IMR-90 (cell line): ENCODE data around the gene NCSTN. TPM values are rescaled to one million over a fixed set of nuclear protein-coding genes. Genes with fewer than 3 reads are reported as not detected.

Experiments
- ATAC-seq: fragments of 200-7000 bp; cut with Tn5 transposase; 2 replicates; pipeline ENCODE4 v1.9.1; 2020; ENCODE audit warnings: low read depth, mild to moderate bottlenecking, moderate library complexity
- BruUV-seq: library from RNA; stranded (reverse); fragments of 400-500 nt; replicated peaks from 2 replicates; lab custom pipeline; 2021; lab: Mats Ljungman, UMichigan
- CTCF ChIA-PET: fragments of 300-600 bp; formaldehyde crosslinking; extraction: SDS; loops from one replicate; lab custom pipeline; 2021; ENCODE audit warnings: antibody characterized with exemption; lab: Yijun Ruan, JAX
- POLR2A ChIA-PET: fragments of 300-600 bp; sonication (Branson Sonifier 250); formaldehyde crosslinking; loops from one replicate; lab custom pipeline; 2022; ENCODE audit warnings: antibody characterized with exemption; ENCODE audit not compliant: unreplicated experiment; lab: Charles Lee
- DNase-seq: peaks from one replicate; pipeline ENCODE4 v3.0.0; 2013
- H2AFZ ChIP-seq: replicated peaks from 2 replicates; pipeline ENCODE3; 2013; ENCODE audit warnings: low read length, mild to moderate bottlenecking; ENCODE audit not compliant: poor library complexity
- H2AK5ac ChIP-seq: 2 replicates; pipeline ENCODE4 v1.6.1; 2013; ENCODE audit warnings: low read depth, low read length, inconsistent platforms
- H2AK9ac ChIP-seq: replicated peaks from 2 replicates; pipeline ENCODE3; 2013; ENCODE audit warnings: mild to moderate bottlenecking, low read depth, low read length, moderate library complexity; ENCODE audit not compliant: poor library complexity
- H2BK120ac ChIP-seq: 2 replicates; pipeline ENCODE4 v1.6.1; 2013; ENCODE audit warnings: low read depth, low read length, inconsistent platforms
- H2BK15ac ChIP-seq: 3 replicates; pipeline ENCODE4 v1.6.1; 2013; ENCODE audit warnings: low read depth, low read length, inconsistent platforms
- H2BK20ac ChIP-seq: 2 replicates; pipeline ENCODE4 v1.6.1; 2013; ENCODE audit warnings: low read depth, mild to moderate bottlenecking, inconsistent platforms, low read length, moderate library complexity
- H2BK5ac ChIP-seq: 2 replicates; pipeline ENCODE4 v1.6.1; 2013; ENCODE audit warnings: mild to moderate bottlenecking, low read depth, low read length, inconsistent platforms; ENCODE audit not compliant: poor library complexity, severe bottlenecking
- H3K14ac ChIP-seq: replicated peaks from 2 replicates; pipeline ENCODE4 v1.6.1; 2013; ENCODE audit warnings: low read depth, low read length, inconsistent platforms
- H3K18ac ChIP-seq: 2 replicates; pipeline ENCODE4 v1.6.1; 2013; ENCODE audit warnings: low read depth, low read length, control low read depth
- H3K23ac ChIP-seq: 2 replicates; pipeline ENCODE4 v1.6.1; 2013; ENCODE audit warnings: low read depth, low read length, inconsistent platforms
- H3K27ac ChIP-seq: 2 replicates; pipeline ENCODE4 v1.5.1; 2013; ENCODE audit warnings: mild to moderate bottlenecking, control low read depth, low read length; ENCODE audit not compliant: insufficient read depth
- H3K27me3 ChIP-seq: 2 replicates; pipeline ENCODE4 v1.6.1; 2013; ENCODE audit warnings: low read length; ENCODE audit not compliant: control insufficient read depth, insufficient read depth
- H3K36me3 ChIP-seq: 2 replicates; pipeline ENCODE4 v1.6.1; 2013; ENCODE audit warnings: low read length, mixed read lengths; ENCODE audit not compliant: control insufficient read depth, insufficient read depth
- H3K4ac ChIP-seq: 2 replicates; pipeline ENCODE4 v1.6.1; 2013; ENCODE audit warnings: low read depth, low read length, inconsistent platforms
- H3K4me1 ChIP-seq: 2 replicates; pipeline ENCODE4 v1.6.1; 2013; ENCODE audit warnings: low read length, mixed read lengths; ENCODE audit not compliant: control insufficient read depth, insufficient read depth
- H3K4me2 ChIP-seq: 2 replicates; pipeline ENCODE4 v1.6.1; 2013; ENCODE audit warnings: low read depth, mild to moderate bottlenecking, control low read depth, low read length, moderate library complexity
- H3K4me3 ChIP-seq: 2 replicates; pipeline ENCODE4 v1.5.1; 2013; ENCODE audit warnings: low read depth, mild to moderate bottlenecking, control low read depth, low read length, moderate library complexity; ENCODE audit not compliant: insufficient read depth
- H3K56ac ChIP-seq: 2 replicates; pipeline ENCODE4 v1.6.1; 2013; ENCODE audit warnings: low read length, inconsistent platforms; ENCODE audit not compliant: insufficient read depth; ENCODE audit errors: extremely low read depth
- H3K79me1 ChIP-seq, 2 experiments: 2 replicates each; pipeline ENCODE4 v1.6.1; 2013; ENCODE audit warnings: low read length in 2 of 2, inconsistent platforms in 1 of 2, low read depth in 1 of 2
- H3K9ac ChIP-seq: 2 replicates; pipeline ENCODE4 v1.6.1; 2013; ENCODE audit warnings: low read depth, low read length, control low read depth
- H3K9me1 ChIP-seq: 2 replicates; pipeline ENCODE4 v1.6.1; 2013; ENCODE audit warnings: low read length, inconsistent platforms; ENCODE audit not compliant: insufficient read depth
- H3K9me3 ChIP-seq: 2 replicates; pipeline ENCODE4 v1.6.1; 2013; ENCODE audit warnings: low read length; ENCODE audit not compliant: control insufficient read depth, insufficient read depth
- H4K20me1 ChIP-seq: 2 replicates; pipeline ENCODE4 v1.6.1; 2013; ENCODE audit warnings: low read length, inconsistent platforms; ENCODE audit not compliant: insufficient read depth
- H4K5ac ChIP-seq: 2 replicates; pipeline ENCODE4 v1.6.1; 2013; ENCODE audit warnings: mild to moderate bottlenecking, low read depth, low read length, control low read depth
- H4K8ac ChIP-seq, 2 experiments: 2 replicates each; pipeline ENCODE4 v1.6.1; 2013; ENCODE audit warnings: low read depth in 2 of 2, low read length in 2 of 2, control low read depth in 1 of 2, inconsistent platforms in 1 of 2
- H4K91ac ChIP-seq: 2 replicates; pipeline ENCODE4 v1.6.1; 2013; ENCODE audit warnings: low read depth, low read length, inconsistent platforms; ENCODE audit not compliant: insufficient read depth
- BHLHE40 ChIP-seq: fragments of 150-350 bp; IDR thresholded peaks from 2 replicates; pipeline ENCODE4 v1.6.1; 2016; ENCODE audit warnings: mild to moderate bottlenecking, low read depth, low read length
- CEBPB ChIP-seq: IDR thresholded peaks from 2 replicates; pipeline ENCODE4 v1.6.1; 2012; ENCODE audit warnings: low read depth, low read length, improper control_type of control experiment
- CHD1 ChIP-seq: IDR thresholded peaks from 2 replicates; pipeline ENCODE4 v1.6.1; 2012; ENCODE audit warnings: low read depth, low read length, improper control_type of control experiment
- FOS ChIP-seq: fragments of 150-350 bp; IDR thresholded peaks from 2 replicates; pipeline ENCODE4 v1.6.1; 2016; ENCODE audit warnings: low read depth, low read length
- MAFK ChIP-seq: IDR thresholded peaks from 2 replicates; pipeline ENCODE4 v1.6.1; 2012; ENCODE audit warnings: low read depth, low read length, improper control_type of control experiment
- MAZ ChIP-seq: IDR thresholded peaks from 2 replicates; pipeline ENCODE4 v1.6.1; 2012; ENCODE audit warnings: low read depth, mild to moderate bottlenecking, low read length, improper control_type of control experiment, moderate library complexity, borderline replicate concordance
- MXI1 ChIP-seq: IDR thresholded peaks from 2 replicates; pipeline ENCODE4 v1.6.1; 2012; ENCODE audit warnings: low read depth, mild to moderate bottlenecking, low read length, moderate library complexity, borderline replicate concordance
- NFE2L2 ChIP-seq: fragments of 150-350 bp; IDR thresholded peaks from 2 replicates; pipeline ENCODE4 v1.6.1; 2016; ENCODE audit warnings: low read depth, mild to moderate bottlenecking, low read length
- POLR2A ChIP-seq: IDR thresholded peaks from 2 replicates; pipeline ENCODE4 v1.6.1; 2012; ENCODE audit warnings: mild to moderate bottlenecking, low read depth, low read length
- RFX5 ChIP-seq: IDR thresholded peaks from 2 replicates; pipeline ENCODE4 v1.8.0; 2012; ENCODE audit warnings: low read depth, mild to moderate bottlenecking, low read length, moderate library complexity
- SMC3 ChIP-seq: fragments of 150-350 bp; IDR thresholded peaks from 2 replicates; pipeline ENCODE4 v1.6.1; 2016; ENCODE audit warnings: low read depth, mild to moderate bottlenecking, antibody characterized with exemption, low read length, moderate library complexity
- WGBS, 2 experiments: methylation state at CpG; one replicate each; pipeline versions ENCODE4 v1.1.5 to v1.1.7; 2013; ENCODE audit warnings: missing lambda C conversion rate in 2 of 2; ENCODE audit not compliant: insufficient read length in 1 of 2; ENCODE audit errors: extremely low coverage in 2 of 2; 5-methylcytosine and 5-hydroxymethylcytosine counted together
- dilution Hi-C: fragments of 300-500 bp; cut with HindIII; formaldehyde crosslinking; loops from one replicate; pipeline ENCODE4 v1.14.3; 2018; ENCODE audit warnings: low sequenced_read_pairs; ENCODE audit not compliant: unreplicated experiment
- in situ Hi-C: fragments of 300-500 bp; cut with MboI; formaldehyde crosslinking; loops from 3 replicates; pipeline ENCODE4 v1.14.3; 2019; ENCODE audit warnings: low sequenced_read_pairs, inconsistent platforms, mixed read lengths
- intact Hi-C: fragments of 100-400 bp; cut with micrococcal nuclease; formaldehyde crosslinking; loops from 2 replicates; pipeline ENCODE4 v1.10.0; 2022
- polyA plus RNA-seq, 3 experiments: library from polyadenylated mRNA; depleted of rRNA; stranded (reverse); fragments of >200 nt; gene quantifications; 2 replicates each; pipeline ENCODE4 v1.2.3, GENCODE V29; 2012; ENCODE audit warnings: low replicate concordance in 1 of 3
- total RNA-seq: library from RNA; depleted of rRNA; stranded (reverse); fragments of >200 nt; gene quantifications from 2 replicates; pipeline ENCODE4 v1.2.3, GENCODE V29; 2012
- TF ChIP-seq, protein P1 (sequence below): fragments of 150-350 bp; IDR thresholded peaks from 2 replicates; pipeline ENCODE4 v1.6.1; 2017; ENCODE audit warnings: mild to moderate bottlenecking, antibody characterized with exemption, low read length, low read depth
- TF ChIP-seq, protein P2 (sequence below): conservative IDR thresholded peaks from 2 replicates; pipeline ENCODE4 v1.5.1; 2012; ENCODE audit warnings: mild to moderate bottlenecking, low read depth, low read length, improper control_type of control experiment
- TF ChIP-seq, protein P3 (sequence below): fragments of 150-350 bp; IDR thresholded peaks from 2 replicates; pipeline ENCODE4 v1.6.1; 2016; ENCODE audit warnings: low read depth, mild to moderate bottlenecking, low read length, moderate library complexity, borderline replicate concordance

The NCSTN gene
- total and polyA plus RNA-seq, 2 of the 4 experiments (the other 2 are of a cell fraction) = 60.2 to 182 TPM

DNA sequence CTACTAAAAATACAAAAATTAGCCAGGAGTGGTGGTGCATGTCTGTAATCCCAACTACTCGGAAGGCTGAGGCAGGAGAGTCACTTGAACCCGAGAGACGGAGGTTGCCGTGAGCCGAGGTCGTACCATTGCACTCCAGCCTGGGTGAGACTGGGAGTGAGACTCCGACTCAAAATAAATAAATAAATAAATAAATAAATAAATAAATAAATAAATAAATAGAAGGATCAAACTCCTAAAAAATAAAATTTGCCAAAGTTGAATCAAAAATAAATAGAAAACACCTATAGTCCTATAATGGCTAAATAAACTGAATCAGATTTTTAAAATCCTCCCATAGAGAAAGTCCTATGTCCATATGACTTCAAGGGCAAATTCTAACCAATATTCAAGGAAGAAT lies 43.0 kb upstream of the NCSTN start:
- no peak for TF ChIP-seq RFX5
- no peak for TF ChIP-seq BHLHE40
- no peak for TF ChIP-seq FOS
- TF ChIP-seq, protein P1, sequence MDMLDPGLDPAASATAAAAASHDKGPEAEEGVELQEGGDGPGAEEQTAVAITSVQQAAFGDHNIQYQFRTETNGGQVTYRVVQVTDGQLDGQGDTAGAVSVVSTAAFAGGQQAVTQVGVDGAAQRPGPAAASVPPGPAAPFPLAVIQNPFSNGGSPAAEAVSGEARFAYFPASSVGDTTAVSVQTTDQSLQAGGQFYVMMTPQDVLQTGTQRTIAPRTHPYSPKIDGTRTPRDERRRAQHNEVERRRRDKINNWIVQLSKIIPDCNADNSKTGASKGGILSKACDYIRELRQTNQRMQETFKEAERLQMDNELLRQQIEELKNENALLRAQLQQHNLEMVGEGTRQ = no peak
- TF ChIP-seq MAFK = no peak
- TF ChIP-seq, protein P2, sequence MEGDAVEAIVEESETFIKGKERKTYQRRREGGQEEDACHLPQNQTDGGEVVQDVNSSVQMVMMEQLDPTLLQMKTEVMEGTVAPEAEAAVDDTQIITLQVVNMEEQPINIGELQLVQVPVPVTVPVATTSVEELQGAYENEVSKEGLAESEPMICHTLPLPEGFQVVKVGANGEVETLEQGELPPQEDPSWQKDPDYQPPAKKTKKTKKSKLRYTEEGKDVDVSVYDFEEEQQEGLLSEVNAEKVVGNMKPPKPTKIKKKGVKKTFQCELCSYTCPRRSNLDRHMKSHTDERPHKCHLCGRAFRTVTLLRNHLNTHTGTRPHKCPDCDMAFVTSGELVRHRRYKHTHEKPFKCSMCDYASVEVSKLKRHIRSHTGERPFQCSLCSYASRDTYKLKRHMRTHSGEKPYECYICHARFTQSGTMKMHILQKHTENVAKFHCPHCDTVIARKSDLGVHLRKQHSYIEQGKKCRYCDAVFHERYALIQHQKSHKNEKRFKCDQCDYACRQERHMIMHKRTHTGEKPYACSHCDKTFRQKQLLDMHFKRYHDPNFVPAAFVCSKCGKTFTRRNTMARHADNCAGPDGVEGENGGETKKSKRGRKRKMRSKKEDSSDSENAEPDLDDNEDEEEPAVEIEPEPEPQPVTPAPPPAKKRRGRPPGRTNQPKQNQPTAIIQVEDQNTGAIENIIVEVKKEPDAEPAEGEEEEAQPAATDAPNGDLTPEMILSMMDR = no peak
- no peak for TF ChIP-seq MAZ
- TF ChIP-seq POLR2A = no peak
- TF ChIP-seq NFE2L2 = no peak
- TF ChIP-seq, protein P3, sequence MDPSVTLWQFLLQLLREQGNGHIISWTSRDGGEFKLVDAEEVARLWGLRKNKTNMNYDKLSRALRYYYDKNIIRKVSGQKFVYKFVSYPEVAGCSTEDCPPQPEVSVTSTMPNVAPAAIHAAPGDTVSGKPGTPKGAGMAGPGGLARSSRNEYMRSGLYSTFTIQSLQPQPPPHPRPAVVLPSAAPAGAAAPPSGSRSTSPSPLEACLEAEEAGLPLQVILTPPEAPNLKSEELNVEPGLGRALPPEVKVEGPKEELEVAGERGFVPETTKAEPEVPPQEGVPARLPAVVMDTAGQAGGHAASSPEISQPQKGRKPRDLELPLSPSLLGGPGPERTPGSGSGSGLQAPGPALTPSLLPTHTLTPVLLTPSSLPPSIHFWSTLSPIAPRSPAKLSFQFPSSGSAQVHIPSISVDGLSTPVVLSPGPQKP = no peak
- no peak for TF ChIP-seq SMC3
- no peak for TF ChIP-seq MXI1
- TF ChIP-seq CEBPB = no peak
- TF ChIP-seq CHD1 = no peak
- Histone ChIP-seq H3K18ac (no peak overlapping the region), H3K27me3 (no peaks in the 10 kb centered on the region), H3K9ac (no peak overlapping the region), H3K14ac (no peak overlapping the region), H4K91ac (no peak overlapping the region), H3K36me3 (peaks cover 65% of the 10 kb centered on the region), H2AK5ac (no peak overlapping the region), H3K23ac (no peak overlapping the region), H3K79me1 (peaks cover 22 to 25% of the 10 kb centered on the region in 2 experiments), H2BK15ac (no peak overlapping the region), H3K4me1 (no peaks in the 10 kb centered on the region), H4K5ac (no peak overlapping the region), H3K4me3 (no peak overlapping the region), H3K9me1 (no peaks in the 10 kb centered on the region; the same call in 1 of the 2 replicates), H4K20me1 (peaks cover 4% of the 10 kb centered on the region; the same call in 1 of the 2 replicates), H3K27ac (no peak overlapping the region), H2AK9ac (no peak overlapping the region), H4K8ac (no peak overlapping the region), H2BK5ac (no peak overlapping the region), H2BK20ac (no peak overlapping the region), H3K4me2 (no peak overlapping the region), H2AFZ (no peak overlapping the region), H2BK120ac (no peak overlapping the region), H3K56ac (no peak overlapping the region), H3K4ac (no peak overlapping the region), H3K9me3 (no peaks in the 10 kb centered on the region)
- dilution Hi-C loops = no loop called here
- in situ Hi-C loops = no loop called here
- ChIA-PET POLR2A (no interaction called here), CTCF (no interaction called here)
- no TSS peak for BruUV-seq
- intact Hi-C loops = no loop called here
- ATAC-seq (no peak), DNase-seq (no peak)
- WGBS, 2 experiments = no CpG with 5 or more reads among the region's 7 CpGs
